GM21515 (cell line): ENCODE data around the gene TMPRSS5.
"Not testable (repeated sequence)": the region's sequence is repeated elsewhere in the genome, so short reads cannot be mapped to it uniquely, and the experiment has no call there.

ENCODE experiments used
- ATAC-seq: cut with Tn5 transposase; IDR thresholded peaks from one replicate; pipeline ENCODE4 v1.9.1; 2021; ENCODE audit not compliant: unreplicated experiment

TMPRSS5 gene

DNA sequence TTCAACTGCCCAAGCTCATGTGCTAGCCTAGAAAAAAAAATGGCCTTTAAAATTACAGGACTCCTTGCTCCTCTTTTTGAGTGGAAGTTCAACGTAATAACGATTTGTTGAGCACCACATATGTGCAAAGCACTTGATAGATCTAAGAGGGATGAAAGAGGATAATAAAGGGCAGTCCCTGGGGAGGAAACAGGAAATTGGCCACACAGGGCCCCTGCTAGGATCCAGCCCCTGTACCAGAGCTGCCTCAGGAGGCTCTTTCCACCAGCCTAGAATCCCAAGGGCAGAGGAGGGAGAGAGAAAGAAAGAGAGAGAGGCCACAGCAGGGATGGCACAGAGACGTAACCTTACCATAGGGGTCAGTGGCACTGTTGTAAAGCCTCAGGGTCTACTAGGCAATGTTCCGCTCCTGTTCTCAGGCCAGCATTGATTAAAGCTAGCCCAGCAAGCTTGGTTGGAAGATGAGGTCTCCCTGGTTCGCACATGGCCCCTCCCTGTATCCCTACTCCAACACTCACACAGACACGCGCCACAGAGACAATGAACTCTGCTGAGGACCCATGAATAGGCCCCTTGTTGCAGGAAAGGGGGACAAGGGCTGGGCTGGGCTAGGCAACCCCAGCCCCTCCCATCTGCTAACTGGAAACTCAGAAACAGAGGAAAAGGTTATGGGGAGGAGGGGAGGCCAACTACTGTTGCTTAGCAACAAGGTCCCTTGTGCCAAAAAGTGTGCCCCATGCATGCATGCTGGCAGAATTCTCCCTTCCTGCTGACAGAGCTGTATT is at the start of gene TMPRSS5:
TMPRSS5 (minus strand) TSS at position 438 of the 785 bp plus-strand sequence; CDS start at position 354, 84 bp downstream.
- no peak for ATAC-seq

DNA sequence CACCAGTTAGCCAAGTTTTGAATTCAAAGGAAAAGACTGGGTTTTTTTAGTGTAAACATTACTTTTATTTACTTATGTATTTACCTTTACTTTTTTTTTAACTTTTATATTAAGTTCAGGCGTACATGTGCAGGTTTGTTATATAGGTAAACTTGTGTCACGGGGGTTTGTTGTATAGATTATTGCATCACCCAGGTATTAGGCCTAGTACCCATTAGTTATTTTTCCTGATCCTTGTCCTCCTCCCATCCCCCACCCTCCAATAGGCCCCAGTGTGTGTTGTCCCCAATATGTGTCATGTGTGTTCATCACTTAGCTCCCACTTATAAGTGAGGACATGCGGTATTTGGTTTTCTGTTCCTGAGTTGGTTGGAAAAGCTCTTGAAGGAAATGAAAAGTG is 46.8 kb upstream of the TMPRSS5 start:
- ATAC-seq = no peak

DNA sequence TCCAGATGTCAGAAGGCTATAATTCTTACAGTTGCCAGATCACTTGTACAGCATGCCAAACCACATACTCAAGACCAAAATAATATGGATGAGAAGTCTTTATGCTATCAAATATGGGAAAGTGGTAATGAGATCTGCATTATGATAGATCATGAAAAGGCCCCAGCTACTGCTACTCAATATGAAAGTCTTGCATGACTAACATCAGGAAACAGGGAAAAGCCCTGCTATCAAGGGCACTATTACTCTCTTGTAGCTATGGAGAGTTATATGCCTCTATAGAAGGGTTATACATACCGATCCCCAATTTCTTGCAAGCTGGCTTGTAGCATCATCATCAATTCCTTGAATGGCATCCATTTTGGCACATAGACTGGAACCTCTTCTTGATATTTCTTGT is 30.2 kb upstream of the TMPRSS5 start:
- no peak for ATAC-seq

DNA sequence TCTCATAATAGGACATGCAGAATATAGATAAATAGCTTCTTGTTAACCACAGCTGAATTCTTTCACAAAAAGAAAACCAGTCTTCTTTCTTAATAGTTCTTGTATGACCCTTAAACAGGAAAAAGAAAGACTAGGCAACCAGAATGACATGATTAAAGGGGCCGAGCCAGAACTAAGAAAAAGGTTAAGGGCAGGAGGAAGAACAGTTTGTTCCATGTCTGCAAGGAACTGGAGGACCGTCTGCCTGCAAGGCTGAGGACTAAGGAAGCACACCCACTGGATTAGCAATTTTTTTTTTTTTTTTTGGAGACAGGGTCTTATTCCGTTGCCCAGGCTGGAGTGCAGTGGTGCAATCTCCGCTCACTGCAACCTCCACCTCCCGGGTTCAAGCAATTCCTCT is 26.0 kb upstream of the TMPRSS5 start:
- no peak for ATAC-seq

DNA sequence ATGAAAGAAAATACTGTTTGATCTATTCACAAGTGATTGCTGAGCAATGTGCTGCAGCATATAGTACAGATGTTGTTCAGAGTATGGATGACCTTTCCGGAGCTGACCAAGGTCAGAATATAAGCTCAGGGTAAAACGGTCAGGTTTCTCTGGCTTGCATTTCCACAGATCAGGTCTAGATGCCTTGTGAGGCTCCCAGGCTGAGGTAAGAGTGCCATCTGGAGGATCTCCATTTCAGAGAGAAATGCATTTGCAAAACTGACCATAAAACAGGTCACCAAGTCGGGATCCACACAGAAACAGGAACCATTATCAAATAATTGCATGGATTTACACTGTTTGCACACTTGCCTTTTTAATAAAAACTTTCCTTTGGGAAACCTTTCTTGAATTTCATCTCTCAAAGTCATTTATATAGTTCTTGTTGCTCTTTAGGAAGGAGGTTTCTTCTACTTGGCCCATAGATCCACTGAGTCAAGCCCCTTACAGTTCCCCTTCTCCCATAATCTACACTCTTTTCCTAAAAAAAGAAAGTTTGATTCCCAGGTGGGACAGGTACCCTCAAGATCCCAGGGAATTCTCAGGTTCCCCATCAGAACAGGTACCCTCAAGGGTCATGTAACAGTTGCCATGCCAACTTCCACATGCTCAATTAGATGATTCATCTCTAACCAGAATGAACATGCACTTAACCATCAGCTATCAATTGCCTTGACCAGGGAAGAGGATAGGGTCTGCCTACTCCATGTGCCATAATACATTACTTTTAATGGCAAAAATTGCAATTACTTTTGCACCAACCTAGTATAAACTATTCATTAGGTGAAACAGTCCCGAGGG is 25.0 kb upstream of the TMPRSS5 start:
- ATAC-seq = no peak

DNA sequence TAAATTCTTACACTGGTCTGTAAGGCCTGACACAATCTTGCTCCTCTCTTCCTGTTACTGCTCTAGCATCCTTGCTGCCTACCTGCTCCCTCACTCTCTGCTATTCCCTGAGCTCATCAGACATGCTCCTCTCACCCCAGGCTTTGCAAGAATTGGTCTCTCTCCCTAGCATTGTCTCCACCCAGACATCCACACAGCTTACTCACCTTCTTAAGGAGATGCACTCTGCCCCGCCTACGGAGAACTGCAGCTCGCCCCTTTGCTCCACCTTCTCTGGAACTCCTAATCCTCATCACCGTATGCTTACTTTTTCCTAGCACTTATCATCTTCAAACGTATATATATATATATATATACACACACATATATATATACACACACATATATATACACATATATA is 23.3 kb upstream of the TMPRSS5 start:
- ATAC-seq = no peak

DNA sequence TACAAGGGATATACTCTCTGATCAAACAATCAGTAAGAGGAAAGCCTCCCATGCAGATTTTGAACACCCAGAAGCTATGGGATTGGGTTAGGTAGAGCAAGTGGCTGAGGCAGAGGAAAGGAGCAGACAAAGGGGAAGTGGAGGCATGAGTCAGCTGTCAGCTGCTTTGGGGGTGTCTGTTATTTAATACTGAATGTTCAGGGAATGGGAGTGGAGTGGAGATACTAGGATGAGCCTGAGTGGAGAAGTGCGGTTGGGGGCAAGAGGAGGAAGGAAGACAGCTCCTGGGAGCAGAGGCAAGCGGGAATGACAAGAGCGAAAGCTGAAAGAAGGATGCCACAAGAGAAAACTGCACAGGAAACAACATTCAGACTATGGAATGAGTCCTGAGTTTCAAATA is 22.7 kb upstream of the TMPRSS5 start:
- ATAC-seq = no peak

DNA sequence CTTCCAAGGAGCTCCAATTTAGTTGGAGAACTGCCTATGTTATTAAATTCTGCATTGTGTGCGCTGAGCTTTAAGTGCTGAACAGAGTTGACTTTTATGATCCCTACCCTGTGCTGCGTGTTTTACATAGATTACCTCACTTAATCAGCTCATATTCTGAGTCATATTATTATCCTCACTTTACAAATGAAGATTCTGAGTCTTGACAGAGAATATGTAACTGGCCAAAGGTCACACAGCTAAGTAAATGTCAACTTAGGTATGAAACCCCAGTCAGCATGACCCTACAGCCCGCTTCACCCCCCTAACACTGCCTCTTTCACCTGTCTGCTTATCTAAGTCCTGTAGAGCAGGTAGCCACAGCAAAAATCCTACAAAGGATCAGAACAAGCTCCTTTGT is 19.8 kb upstream of the TMPRSS5 start:
- ATAC-seq = no peak

DNA sequence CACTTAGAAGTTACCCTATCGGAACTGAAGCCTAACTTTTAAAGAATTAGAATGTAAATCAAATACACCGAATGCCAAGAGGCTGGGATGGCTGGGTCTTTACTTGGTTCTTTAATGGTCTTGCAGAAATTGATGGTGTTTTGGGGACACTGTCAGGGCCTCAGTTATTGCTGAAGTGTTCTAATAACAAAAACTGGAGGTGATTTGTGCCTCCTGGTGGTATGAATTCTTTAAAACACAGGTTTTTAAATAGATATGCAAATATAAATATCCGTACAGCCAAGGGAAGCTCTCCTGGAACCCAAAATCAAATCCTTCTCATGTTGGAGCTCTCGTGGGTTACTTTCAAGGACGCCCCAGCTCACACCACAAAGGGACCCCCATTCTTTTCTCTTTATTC is 19.3 kb upstream of the TMPRSS5 start:
- ATAC-seq = no peak

DNA sequence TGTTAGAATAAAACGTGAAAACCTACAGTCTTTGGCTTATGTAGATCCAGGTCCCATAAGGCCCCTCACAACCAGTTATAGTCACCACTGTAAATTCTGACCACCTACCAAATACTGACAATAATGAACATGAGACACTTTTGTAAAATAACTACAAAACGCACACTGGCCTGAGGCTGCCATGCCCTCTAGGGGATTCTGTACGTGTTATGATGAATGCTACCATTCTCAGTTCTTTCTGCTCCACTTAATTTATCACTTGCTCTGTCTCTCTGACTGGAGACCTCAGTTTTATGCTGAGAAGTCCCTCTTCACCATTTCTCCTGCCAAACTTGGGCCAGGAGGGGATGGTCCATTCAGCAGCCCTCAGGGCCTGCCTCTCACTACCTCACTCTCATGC is 18.7 kb upstream of the TMPRSS5 start:
- no peak for ATAC-seq

DNA sequence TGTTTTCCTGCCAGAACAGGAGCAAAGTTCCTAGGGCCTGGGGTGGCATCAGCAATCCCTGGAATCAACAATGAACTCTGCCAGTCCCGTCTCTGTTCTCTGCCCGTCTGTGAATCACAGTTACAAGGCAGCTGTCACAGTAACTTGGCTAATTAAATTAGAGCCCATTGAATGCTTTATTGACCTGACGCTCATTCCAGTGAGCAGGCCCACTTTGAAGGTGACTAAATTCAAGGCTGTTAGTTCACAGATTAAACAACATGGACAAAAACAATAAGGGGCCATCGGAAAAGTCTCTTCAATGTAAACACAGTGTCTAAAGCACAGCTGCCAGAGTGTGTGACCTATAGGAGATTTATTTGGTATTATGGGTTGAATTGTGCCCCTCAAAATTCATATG is 17.7 kb upstream of the TMPRSS5 start:
- ATAC-seq = no peak

DNA sequence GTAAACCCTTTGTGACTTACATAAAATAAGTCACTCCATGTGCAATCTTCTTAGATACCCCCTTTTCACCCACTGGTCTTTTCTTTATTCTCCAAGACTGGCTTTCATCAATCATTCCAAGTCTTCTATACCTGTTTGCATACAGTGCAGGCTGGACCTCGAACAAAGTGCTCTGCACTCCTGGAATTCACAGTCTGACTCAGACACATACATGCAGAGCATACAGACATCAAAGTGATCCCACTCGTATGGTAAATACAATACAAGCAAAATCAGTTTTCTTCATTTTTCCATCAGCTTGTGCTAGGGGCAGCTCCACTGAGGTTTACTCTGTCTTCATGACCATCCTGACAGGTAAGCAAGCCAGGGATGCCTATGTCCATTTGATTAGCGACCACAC is 16.8 kb upstream of the TMPRSS5 start:
- ATAC-seq = no peak

DNA sequence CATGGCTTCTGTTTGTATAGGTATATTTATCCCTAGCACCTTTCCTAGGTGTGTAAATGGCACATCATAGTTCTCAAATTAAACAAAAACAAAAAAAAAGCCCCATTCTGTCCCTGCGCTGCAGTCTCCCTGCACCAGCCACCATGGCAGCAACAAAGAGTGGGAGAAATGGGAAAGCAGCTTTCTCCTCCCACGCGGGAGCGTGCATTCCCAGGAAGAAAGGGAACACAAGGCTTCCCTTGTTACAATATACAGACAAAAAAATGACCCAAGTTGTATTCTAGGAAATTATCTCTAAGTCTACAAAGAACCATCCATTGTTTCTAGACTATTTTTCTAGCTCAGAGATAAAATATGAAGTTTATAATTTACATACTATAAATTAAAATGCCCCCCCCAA is 16.1 kb upstream of the TMPRSS5 start:
- ATAC-seq = no peak

DNA sequence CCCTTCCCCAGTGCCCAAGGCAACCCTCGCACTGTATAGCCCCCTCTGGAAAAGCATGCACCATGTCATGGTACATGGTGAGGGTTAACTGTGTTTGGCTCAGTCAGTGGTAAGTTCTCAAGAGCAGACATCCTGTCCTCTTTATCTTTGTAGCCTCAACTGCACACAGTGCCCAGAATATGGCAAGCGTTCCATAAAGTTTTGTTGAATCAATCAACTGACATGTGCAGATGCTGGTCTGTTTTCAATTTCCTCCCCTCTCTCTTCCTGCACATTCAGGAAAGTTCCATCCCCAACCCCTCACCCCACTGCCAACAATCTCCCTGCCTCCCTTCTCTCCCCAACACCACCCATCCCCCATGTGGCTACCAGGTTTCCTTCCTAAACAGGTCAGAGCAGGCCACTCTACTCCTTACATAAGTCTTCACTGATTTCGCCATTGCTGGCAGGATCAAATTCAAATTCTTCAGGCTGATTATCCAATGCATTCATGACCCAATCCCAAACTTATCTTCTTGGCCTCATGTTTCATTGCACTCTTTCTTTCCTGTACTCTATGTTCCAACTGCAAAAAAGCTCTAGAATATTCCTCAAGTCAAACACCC is 15.5 kb upstream of the TMPRSS5 start:
- ATAC-seq = no peak

DNA sequence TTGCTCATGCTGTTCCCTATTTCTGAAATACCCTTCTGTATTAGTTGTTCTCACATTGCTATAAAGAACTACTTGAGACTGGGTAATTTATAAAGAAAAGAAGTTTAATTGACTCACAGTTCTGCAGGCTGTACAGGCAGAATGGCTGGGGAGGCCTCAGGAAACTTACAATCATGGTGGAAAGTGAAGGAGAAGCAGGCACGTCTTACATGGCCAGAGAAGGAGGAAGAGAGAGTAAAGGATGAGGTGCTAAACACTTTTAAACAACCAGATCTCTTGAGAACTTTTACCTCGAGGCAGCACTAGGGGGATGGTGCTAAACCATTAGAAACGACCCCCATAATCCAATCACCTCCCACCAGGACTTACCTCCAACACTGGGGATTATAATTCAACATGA is 14.4 kb upstream of the TMPRSS5 start:
- not testable (repeated sequence) for ATAC-seq

DNA sequence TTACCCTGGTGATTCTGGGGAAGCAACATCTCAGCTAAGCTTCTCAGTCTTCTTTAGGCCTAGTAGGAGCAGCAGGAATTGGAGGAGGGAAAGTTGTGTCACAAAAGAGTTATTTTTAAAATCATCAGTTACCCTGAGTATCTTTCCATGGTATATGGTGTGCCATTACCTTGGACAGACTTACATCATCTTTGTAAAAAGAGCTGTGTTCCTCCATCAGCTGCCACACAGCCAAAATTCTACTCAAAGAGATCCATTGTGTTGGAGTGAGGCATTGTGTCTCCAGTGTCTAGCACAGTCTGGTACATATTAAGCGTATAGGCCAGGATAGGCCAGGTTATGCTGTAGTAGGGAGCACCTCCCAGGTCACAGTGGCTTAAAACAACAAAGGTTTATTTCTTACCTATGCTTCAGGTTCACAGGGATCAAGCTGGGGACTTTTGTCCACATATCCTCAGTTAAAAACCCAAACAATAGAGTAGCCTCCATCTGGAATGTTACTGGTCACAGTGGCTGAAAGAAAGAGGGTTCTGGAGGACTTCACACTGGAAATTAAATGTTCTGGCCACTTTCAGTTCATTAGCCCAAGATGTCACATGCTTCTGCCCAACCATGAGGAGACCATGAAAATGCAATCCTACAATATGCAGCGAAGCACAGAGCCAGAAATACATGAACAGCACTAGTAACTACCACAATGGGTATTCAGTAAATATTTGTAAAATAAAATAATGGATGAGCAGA is 9.9 kb upstream of the TMPRSS5 start:
- no peak for ATAC-seq

DNA sequence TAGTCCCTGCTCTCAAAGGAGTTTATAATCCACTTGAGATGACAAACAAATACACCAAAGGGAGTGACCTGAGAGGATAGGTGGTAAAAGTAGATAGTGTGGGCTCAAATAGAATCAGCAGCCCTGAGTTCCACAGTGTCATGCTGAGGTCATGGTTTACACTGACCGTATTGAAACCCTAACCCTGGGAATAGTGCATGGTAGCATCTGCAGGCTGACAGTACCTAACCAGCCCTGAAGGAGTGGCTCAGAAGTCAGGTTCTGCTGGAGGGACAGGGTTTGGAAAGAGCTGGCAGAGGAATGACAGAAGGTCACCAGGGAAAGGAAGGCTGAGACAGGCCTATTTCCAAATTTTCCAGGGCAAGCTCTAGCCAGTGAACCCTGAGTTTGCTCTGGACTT is 9.2 kb upstream of the TMPRSS5 start:
- ATAC-seq = no peak

DNA sequence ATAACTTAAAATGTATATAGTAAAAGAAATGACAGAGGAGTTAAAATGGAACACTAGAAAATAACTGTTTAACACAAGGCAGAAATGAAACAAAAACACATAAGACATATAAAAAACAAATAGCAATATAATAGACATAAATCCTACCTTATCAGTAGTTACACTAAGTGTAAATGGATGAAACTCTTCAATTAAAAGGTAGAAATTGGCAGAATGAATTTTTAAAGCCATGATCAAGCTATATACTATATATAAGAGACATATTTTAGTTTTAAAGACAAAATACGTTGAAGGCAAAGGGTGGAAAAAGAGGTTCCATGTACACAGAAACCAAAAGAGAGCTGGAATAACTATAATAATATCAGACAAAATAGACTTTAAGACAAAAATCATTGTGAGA is 4.9 kb upstream of the TMPRSS5 start:
- ATAC-seq = no peak

DNA sequence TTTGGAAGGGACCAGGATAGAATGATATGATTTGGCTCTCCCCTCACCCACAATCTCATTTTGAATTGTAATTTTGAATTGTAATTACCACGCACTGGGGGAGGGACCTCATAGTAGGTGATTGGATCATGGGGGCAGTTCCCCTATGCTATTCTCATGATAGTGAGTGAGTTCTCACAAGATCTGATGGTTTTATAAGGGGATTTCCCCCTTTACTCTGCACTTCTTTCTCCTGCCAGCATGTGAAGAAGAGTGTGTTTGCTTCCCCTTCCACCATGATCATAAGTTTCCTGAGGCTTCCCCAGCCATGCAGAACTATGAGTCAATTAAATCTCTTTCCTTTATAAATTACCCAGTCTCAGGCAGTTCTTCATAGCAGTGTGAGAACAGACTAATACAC is 2.6 kb downstream of the TMPRSS5 start:
- not testable (repeated sequence) for ATAC-seq

DNA sequence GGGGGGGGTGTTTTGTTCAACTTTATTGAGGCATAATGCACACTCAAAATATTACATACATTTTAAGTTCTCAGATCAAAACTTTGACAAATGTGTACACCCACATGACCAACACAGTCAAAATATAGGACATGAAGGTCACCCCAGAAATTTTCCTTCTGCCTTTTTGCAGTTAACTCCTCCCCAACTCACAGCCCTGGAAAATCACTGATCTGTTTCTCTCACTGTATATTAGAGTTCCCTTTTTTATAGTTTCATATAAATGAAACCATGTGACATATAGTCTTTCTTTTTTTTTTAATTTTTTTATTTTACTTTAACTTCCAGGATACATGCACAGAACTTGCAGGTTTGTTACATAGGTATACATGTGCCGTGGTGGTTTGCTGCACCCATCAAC is 4.6 kb downstream of the TMPRSS5 start:
- no peak for ATAC-seq

DNA sequence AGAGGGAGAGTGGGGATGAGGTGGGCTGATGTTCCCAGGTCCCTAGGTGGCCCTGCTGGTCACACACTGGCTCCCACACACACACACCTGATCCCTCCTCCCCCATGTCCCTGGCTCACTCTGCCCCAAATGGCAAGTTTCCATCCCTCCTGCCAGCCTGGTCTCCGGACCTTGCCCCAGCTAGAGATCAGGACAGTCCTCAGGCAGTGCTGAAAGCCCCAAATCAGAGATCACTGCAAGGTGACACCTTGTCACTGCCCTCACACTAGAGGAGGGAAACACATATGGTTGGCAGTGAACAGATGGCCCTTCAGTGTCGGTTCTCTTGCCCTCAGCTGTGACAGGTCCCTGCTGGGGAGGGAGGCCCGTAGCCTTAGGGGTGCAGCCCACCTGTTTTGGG is 7.6 kb downstream of the TMPRSS5 start:
- no peak for ATAC-seq
